GM10248 (cell line): ENCODE measurements around the gene GSTT2B.
"Not testable (repeated sequence)": the region's sequence is repeated elsewhere in the genome, so short reads cannot be mapped to it uniquely, and the experiment has no call there.

Experiments used
- CTCF ChIA-PET: fragments of 300-600 bp; sonication (Branson Sonifier 250); formaldehyde crosslinking; extraction: SDS; loops from one replicate; lab custom pipeline; 2021; ENCODE audit warnings: antibody characterized with exemption; lab: Yijun Ruan, JAX
- POLR2A ChIA-PET: fragments of 350-650 bp; sonication (Branson Sonifier 250); formaldehyde crosslinking; extraction: SDS; loops from one replicate; lab custom pipeline; 2020; ENCODE audit warnings: antibody characterized with exemption; lab: Yijun Ruan, JAX
- DNase-seq: peaks from one replicate; pipeline ENCODE4 v3.0.0; 2012; ENCODE audit errors: extremely low spot score
- CTCF ChIP-seq: IDR thresholded peaks from 2 replicates; pipeline ENCODE4 v1.5.1; 2012; ENCODE audit warnings: mild to moderate bottlenecking, low read depth; ENCODE audit errors: extremely low read depth, missing control alignments, control extremely low read depth

The GSTT2B gene

GRCh38 chr22:24001314-24001713 is 40.3 kb upstream of the GSTT2B start:
- ChIA-PET CTCF (no interaction called here), POLR2A (no interaction called here)
- no peak for DNase-seq
- TF ChIP-seq CTCF: no peak

GRCh38 chr22:23999779-24000178 is 38.8 kb upstream of the GSTT2B start:
- DNase-seq, CTCF ChIA-PET, POLR2A ChIA-PET: not testable (repeated sequence)

- TF ChIP-seq CTCF: no peak
- DNase-seq: no peak
- CTCF ChIA-PET: no interaction called here
- POLR2A ChIA-PET: no interaction called here
These were observed 36.1 kb upstream of the GSTT2B start for GRCh38 chr22:23997092-23997491.

- DNase-seq, CTCF ChIA-PET, POLR2A ChIA-PET: not testable (repeated sequence)
These were observed 32.7 kb upstream of the GSTT2B start for GRCh38 chr22:23993581-23994177.

DNA sequence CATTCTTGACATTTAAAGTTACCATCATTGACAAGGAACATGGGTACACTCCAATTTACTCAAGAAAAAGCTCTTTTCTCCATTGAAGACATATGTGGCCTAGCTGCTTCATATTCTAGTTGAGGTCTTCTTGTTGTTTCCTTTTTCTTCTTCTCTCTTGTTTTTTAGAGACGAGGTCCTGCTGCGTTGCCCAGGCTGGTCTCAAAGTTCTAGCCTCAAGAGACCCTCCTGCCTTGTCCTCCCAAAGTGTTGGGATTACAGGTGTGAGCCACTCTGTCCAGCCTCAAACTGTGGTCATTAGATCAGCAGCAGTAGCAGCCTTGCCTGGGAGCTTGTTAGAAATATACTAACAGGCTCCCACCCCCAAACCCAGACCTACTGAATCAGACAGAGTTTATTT is 32.1 kb upstream of the GSTT2B start:
- CTCF ChIA-PET, DNase-seq, POLR2A ChIA-PET: not testable (repeated sequence)

DNA sequence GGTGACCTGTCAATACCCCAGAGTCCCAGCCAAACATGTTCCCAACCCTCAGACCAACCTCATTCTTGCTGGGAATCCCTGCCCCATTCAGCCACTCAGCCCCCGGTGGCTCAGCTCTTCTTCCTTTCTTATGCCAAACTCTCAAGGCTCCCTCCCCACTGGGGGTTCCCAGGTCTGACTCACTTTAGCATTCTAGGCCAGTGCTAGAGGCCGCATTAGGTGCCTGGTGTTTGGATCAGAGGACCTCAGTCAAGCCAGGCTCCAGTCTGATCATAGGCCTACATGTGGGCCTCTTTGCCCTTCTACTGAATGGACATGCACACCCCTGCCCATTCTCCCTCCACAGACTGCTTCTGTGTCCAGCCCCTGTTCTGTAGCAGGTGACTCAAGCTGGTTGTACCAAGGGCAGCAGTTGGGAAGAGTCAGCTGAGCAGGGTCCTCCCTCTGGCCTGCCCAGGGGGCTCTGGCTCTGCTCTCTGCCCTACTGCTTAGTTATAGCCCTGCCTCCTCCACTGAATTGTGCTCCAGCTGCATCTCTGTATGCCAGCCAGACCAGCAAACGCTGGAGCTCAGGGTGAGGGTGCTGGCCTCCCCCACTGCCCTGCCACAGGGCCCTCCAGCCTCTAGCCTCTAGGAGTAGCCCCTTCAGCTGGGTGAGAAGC is 28.7 kb upstream of the GSTT2B start:
- DNase-seq, POLR2A ChIA-PET: not testable (repeated sequence)
- CTCF ChIA-PET: interaction anchor here (1.1 kb wide), 1 partner anchor 185 kb away, joined by 3 read pairs; no protein-coding TSS in a partner anchor

DNA sequence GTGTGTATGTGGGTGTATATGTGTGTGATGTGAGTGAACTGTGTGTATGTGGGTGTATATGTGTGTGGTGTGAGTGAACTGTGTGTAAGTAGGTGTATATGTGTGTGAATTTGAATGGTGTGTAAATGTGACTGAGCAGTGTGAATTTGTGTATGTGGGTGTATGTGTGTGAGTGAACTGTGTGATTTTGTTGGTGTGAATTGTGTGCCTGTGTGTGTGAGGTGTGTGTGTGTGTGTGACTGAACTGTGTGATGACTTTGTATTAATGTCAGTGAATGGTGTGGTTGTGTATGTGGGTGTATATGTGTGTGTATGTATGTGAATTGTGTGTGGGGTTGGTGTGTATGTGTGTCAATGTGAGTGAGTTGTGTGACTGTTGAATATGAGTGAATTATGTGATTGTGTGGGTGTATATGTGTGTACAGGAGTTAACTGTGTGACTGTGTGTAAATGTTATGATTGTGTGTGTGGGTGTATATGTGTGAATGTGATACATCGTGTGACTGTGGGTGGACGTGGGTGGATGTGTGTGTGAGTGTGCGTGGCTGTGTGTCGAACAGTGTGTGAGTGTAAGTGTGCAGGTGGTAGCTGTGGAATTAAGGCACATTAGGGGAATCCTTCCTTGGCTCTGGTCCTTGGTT is 25.7 kb upstream of the GSTT2B start:
- POLR2A ChIA-PET, DNase-seq, CTCF ChIA-PET: not testable (repeated sequence)

DNA sequence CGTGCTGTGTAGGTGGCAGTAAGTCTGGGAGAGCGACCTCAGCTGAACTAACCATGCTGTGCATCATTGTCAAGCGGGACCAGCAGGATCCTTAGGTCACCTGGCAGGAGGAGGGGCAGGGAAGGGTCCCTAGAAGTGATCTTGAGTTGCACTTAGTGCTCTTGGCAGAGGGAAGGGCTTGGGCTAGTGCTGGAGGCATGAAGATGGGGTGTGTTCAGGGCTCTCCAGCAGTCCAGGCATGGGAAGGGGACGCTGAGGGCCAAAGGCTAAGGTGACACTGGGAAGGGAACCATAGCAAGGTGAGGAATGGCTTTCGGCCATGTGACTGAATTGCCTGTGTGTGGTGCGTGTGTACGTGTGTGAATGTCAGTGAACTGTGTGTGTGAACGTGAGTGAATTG is 25.1 kb upstream of the GSTT2B start:
- POLR2A ChIA-PET, DNase-seq, CTCF ChIA-PET: not testable (repeated sequence)

DNA sequence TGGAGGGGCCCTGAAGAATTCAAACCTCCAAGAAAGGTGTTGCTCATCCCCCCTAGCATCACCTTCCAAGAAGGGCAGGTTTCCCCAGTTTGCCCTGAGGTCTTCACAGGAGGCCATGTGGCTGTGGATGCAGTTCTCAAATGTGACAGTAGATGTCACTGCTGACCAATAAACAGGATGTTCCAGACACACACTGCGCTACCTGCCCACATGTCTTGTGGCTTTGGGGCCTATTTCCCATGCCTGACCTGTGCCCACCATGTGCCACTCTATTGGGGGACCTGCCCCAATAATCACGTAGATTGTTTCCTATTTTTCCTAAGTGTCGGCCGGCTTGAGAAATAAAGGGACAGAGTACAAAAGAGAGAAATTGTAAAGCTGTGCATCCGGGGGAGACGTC is 23.4 kb upstream of the GSTT2B start:
- peak; percentile 20 for DNase-seq
- ChIA-PET CTCF (no interaction called here), POLR2A (no interaction called here)
- TF ChIP-seq CTCF: peak; percentile 54

DNA sequence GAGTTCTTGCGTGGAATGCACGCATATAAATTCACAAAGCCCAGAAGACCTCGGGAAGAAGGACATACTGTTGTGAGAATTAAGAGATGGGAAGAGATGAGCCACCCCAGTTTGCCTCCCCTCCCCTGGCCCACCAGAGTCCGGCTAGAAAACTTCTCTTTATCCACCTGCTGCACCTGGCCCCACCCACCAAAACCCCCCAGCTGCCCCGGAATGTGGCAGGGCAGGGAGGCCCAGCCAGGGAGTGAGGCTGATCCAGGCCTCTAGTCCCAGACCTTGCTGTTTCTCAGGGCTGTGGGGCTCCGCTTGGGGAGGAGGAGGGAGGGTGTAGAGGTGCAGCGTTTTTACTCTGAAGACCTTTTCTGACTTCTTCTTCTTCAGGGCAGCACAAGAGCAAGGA is 19.6 kb upstream of the GSTT2B start:
- POLR2A ChIA-PET, DNase-seq, CTCF ChIA-PET: not testable (repeated sequence)

GRCh38 chr22:23979557-23980240 is 18.7 kb upstream of the GSTT2B start, which contains the start of gene GSTT2:
GSTT2 (plus strand) TSS chr22:23980134.
- DNase-seq, POLR2A ChIA-PET, CTCF ChIA-PET: not testable (repeated sequence)

- CTCF ChIA-PET, POLR2A ChIA-PET, DNase-seq: not testable (repeated sequence)
These were observed 16.3 kb upstream of the GSTT2B start for GRCh38 chr22:23977304-23977703.

GRCh38 chr22:23974836-23975352 is 13.9 kb upstream of the GSTT2B start:
- CTCF ChIA-PET, POLR2A ChIA-PET, DNase-seq: not testable (repeated sequence)

DNA sequence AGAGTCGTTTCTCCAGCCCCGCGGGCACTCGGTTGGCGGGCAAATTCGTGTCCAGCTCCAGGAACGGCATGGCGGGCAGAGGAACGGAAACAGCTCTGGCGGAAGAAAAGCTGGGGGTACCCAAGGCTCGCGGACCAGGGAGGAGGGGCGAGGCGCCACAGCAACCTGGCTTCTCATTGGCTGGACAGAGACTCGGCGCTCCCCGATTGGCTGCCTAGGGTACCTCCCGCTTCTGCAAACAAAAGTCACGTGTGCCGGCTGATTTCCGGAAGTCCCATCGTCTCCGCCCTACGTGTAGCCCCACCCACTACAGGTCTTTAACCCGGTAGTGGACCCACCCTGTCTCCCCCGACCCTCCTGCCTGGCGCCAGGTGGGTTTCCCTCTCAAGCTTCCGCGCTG is 13.3 kb upstream of the GSTT2B start, which contains the start of gene DDT:
TSS of gene DDT (minus strand) at position 97 of the 400 bp plus-strand sequence. CDS start at position 70, 27 bp downstream.
- DNase-seq, POLR2A ChIA-PET, CTCF ChIA-PET: not testable (repeated sequence)
